Epidermal melanocyte (primary cell): ENCODE data around the gene LPAR6.

ENCODE experiments used
- DNase-seq: peaks from one replicate; pipeline ENCODE4 v3.0.0; 2011; ENCODE audit warnings: low spot score; ENCODE audit not compliant: insufficient read length

The LPAR6 gene

GRCh38 chr13:48377857-48378256, 35.1 kb downstream of the LPAR6 start:
- DNase-seq, result no peak

GRCh38 chr13:48370815-48371214, 42.1 kb downstream of the LPAR6 start:
- no peak for DNase-seq

DNA sequence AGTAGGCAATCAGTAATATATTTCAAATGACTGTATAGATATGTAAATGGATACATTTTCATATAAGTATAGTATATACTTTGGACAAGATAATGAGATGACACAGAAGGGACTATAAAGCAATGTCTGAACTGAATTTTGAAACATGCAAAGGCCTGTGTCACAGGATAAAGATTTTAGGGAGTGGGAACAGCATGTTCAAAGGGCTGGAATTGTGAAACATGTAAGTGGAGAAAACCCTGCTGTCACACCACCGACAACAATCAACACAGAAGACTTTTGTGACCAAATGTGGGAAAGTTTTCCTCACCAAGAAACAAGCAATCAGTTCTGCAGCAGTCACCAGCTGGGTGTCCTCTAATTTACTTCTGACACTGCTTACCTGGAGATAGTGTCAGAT, 42.9 kb downstream of the LPAR6 start:
- no peak for DNase-seq
